Fibroblast of mammary gland (primary cell): ENCODE results near the gene KIAA0319L.

ENCODE experiments used
- DNase-seq: peaks from one replicate; pipeline ENCODE4 v3.0.0-alpha.2; 2010; ENCODE audit warnings: low read depth
- H3K4me3 ChIP-seq: 2 replicates; pipeline ENCODE4 v1.5.1; 2011; ENCODE audit warnings: low read depth, mild to moderate bottlenecking, low read length, moderate library complexity; ENCODE audit not compliant: control insufficient read depth
- CTCF ChIP-seq: conservative IDR thresholded peaks from 2 replicates; pipeline ENCODE4 v1.5.1; 2011; ENCODE audit warnings: low read depth, low read length, inconsistent platforms; ENCODE audit not compliant: control insufficient read depth, insufficient read depth

Gene KIAA0319L

DNA sequence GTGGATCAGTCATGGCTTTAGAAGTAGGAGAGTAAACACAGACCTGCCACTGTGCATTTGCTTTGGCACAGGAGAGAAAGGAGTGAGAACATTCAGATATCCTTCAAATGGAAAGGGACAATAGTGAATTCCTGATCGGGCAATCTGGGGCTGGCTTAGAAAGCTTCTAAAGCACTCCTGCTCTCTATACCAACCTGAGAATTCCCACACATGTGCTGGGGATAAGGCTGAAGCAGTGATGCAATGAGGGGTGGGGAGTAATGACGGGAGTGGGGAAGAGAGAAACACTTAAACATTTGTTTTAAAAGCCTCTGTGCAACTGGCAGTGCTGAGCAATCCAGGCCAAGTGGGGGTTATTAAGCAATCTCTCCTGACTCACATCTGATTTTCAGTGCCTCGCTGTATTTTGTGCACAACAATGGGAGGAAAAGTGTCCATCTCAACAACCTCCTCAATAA lies 108.8 kb downstream of the KIAA0319L start:
- peak; percentile 99 for DNase-seq
- H3K4me3 ChIP-seq, result peak overlapping the region; percentile 14
- TF ChIP-seq CTCF, result no peak

GRCh38 chr1:35447278-35447677 lies 109.9 kb downstream of the KIAA0319L start:
- TF ChIP-seq CTCF, result no peak
- DNase-seq, result peak; percentile 45

GRCh38 chr1:35444519-35444774 lies 112.8 kb downstream of the KIAA0319L start:
- DNase-seq, result no peak
- H3K4me3 ChIP-seq, result no peak overlapping the region
- no peak for TF ChIP-seq CTCF

More at GRCh38 chr1:35447278-35447677, 109.9 kb downstream of the KIAA0319L start:
- H3K4me3 ChIP-seq, result no peak overlapping the region

DNA sequence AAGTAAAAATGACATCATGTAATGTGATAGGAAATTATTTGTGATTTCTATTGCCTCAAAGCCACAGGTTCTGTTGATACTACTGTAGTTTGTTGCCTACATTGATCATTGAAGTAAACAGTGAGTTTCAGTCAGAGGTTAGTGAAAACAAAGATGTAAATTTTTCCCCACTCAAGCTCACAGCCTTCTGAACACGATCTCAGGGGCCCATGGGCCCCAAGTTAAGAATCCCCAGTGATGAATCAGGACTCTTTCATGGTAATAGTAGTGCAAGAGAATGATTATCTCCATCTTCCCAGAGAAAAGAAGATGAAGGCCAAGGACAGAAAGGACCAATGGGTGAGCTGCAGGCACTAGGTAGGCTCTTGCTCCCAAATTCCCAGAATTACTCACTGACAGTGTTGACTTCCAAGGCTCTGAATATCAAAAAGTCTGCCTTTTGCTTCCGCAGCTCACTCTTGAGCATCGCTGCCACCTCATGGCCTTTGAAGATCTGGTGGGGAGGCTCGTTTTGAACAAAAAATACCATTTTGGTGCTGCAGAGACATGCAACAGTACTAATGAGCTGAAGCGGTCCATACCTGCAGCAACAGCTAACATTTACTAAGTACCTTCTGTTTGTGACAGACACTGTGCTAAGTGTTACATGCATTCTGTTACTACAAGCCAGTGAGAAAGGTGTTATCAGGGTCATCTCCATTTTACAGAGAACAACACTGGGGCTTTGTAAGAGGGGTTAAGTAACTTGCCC lies 113.3 kb downstream of the KIAA0319L start:
- peak; percentile 27 for TF ChIP-seq CTCF
- H3K4me3 ChIP-seq, result no peak overlapping the region
- DNase-seq, result peak; percentile 40

- H3K4me3 ChIP-seq, result no peak overlapping the region
- DNase-seq, result peak; percentile 28
- TF ChIP-seq CTCF, result no peak
Measured at GRCh38 chr1:35442734-35443133, 114.5 kb downstream of the KIAA0319L start.

- H3K4me3 ChIP-seq, result no peak overlapping the region
- no peak for TF ChIP-seq CTCF
- no peak for DNase-seq
Measured at GRCh38 chr1:35441926-35442579, 115.2 kb downstream of the KIAA0319L start.
